ENCODE data around the gene SH3PXD2B.

GRCh38 chr5:172452398-172453205 lies 1.7 kb downstream of the SH3PXD2B start:
- TF ChIP-seq CTCF (IDR thresholded peaks at IDR 0.05; ENCODE audit: low read depth, low read length, poor library complexity, severe bottlenecking) (no peak), EZH2phosphoT487 (IDR thresholded peaks at IDR 0.05; ENCODE audit: borderline replicate concordance, low read length) (no peak)
